ES-I3 (cell line): ENCODE results near the gene C16orf89.

Experiments
- H3K36me3 ChIP-seq: 2 replicates; pipeline ENCODE4 v1.6.1; 2013; ENCODE audit warnings: mild to moderate bottlenecking, low read length, control low read depth, moderate library complexity; ENCODE audit not compliant: insufficient read depth
- H3K4me1 ChIP-seq: 2 replicates; pipeline ENCODE4 v1.6.1; 2013; ENCODE audit warnings: mild to moderate bottlenecking, control low read depth, low read length; ENCODE audit not compliant: insufficient read depth
- H3K9ac ChIP-seq: 2 replicates; pipeline ENCODE4 v1.6.1; 2013; ENCODE audit warnings: low read depth, mild to moderate bottlenecking, low read length, moderate library complexity
- H3K9me3 ChIP-seq: 2 replicates; pipeline ENCODE4 v1.6.1; 2013; ENCODE audit warnings: mild to moderate bottlenecking, low read length, moderate library complexity; ENCODE audit not compliant: control insufficient read depth, insufficient read depth

C16orf89 gene

GRCh38 chr16:5003211-5003610, 62.5 kb downstream of the C16orf89 start:
- Histone ChIP-seq H3K9me3 (no peaks in the 10 kb centered on the region), H3K36me3 (no peaks in the 10 kb centered on the region), H3K9ac (no peak overlapping the region), H3K4me1 (no peaks in the 10 kb centered on the region)

GRCh38 chr16:5002699-5003143, 63.0 kb downstream of the C16orf89 start:
- no peaks in the 10 kb centered on the region for H3K36me3 ChIP-seq
- no peaks in the 10 kb centered on the region for H3K4me1 ChIP-seq
- H3K9ac ChIP-seq: no peak overlapping the region
- no peaks in the 10 kb centered on the region for H3K9me3 ChIP-seq

- H3K36me3 ChIP-seq: no peaks in the 10 kb centered on the region
- no peaks in the 10 kb centered on the region for H3K9me3 ChIP-seq
- no peaks in the 10 kb centered on the region for H3K4me1 ChIP-seq
- H3K9ac ChIP-seq: no peak overlapping the region
Observed at GRCh38 chr16:5001986-5002385, 63.8 kb downstream of the C16orf89 start.

- Histone ChIP-seq H3K9ac (no peak overlapping the region), H3K36me3 (no peaks in the 10 kb centered on the region), H3K4me1 (no peaks in the 10 kb centered on the region), H3K9me3 (no peaks in the 10 kb centered on the region)
Observed at GRCh38 chr16:5001571-5001970, 64.2 kb downstream of the C16orf89 start.

- no peaks in the 10 kb centered on the region for H3K36me3 ChIP-seq
- H3K9me3 ChIP-seq: no peaks in the 10 kb centered on the region
- no peaks in the 10 kb centered on the region for H3K4me1 ChIP-seq
- no peak overlapping the region for H3K9ac ChIP-seq
Observed at GRCh38 chr16:5000573-5001001, 65.2 kb downstream of the C16orf89 start.

- Histone ChIP-seq H3K4me1 (no peaks in the 10 kb centered on the region), H3K9ac (no peak overlapping the region), H3K9me3 (no peaks in the 10 kb centered on the region), H3K36me3 (no peaks in the 10 kb centered on the region)
Observed at GRCh38 chr16:4994719-4995434, 70.9 kb downstream of the C16orf89 start.
